IPS-11a (cell line): ENCODE results near the gene UNK.

ENCODE experiments used
- H3K4me3 ChIP-seq: one replicate; pipeline ENCODE4 v1.5.1; 2013; ENCODE audit warnings: low read depth, low read length, control low read depth

UNK gene

GRCh38 chr17:75773121-75773807 lies 11.3 kb upstream of the UNK start:
- no peak overlapping the region for H3K4me3 ChIP-seq

- no peak overlapping the region for H3K4me3 ChIP-seq
Measured at GRCh38 chr17:75773808-75774470, 10.7 kb upstream of the UNK start.

- H3K4me3 ChIP-seq: no peak overlapping the region
Measured at GRCh38 chr17:75774471-75774990, 10.1 kb upstream of the UNK start.

- H3K4me3 ChIP-seq: no peak overlapping the region
Measured at GRCh38 chr17:75774991-75775668, 9.5 kb upstream of the UNK start.

- H3K4me3 ChIP-seq: no peak overlapping the region
Measured at GRCh38 chr17:75776386-75777295, 8.0 kb upstream of the UNK start.

GRCh38 chr17:75777296-75777922 lies 7.2 kb upstream of the UNK start:
- H3K4me3 ChIP-seq: peak overlapping the region; percentile 20

GRCh38 chr17:75778066-75778860 lies 6.3 kb upstream of the UNK start:
- peak overlapping the region; percentile 80 for H3K4me3 ChIP-seq

- H3K4me3 ChIP-seq: peak overlapping the region; percentile 80
Measured at GRCh38 chr17:75778861-75779249, 5.8 kb upstream of the UNK start.

- peak overlapping the region; percentile 80 for H3K4me3 ChIP-seq
Measured at GRCh38 chr17:75779250-75779986, 5.2 kb upstream of the UNK start.

GRCh38 chr17:75779987-75780889 lies 4.4 kb upstream of the UNK start:
- no peak overlapping the region for H3K4me3 ChIP-seq

GRCh38 chr17:75783069-75783783 lies 1.4 kb upstream of the UNK start:
- no peak overlapping the region for H3K4me3 ChIP-seq

GRCh38 chr17:75783803-75784472 lies 668 bp upstream of the UNK start:
- peak overlapping the region; percentile 27 for H3K4me3 ChIP-seq

GRCh38 chr17:75785016-75785890 lies 647 bp downstream of the UNK start:
- peak overlapping the region; percentile 88 for H3K4me3 ChIP-seq

- no peak overlapping the region for H3K4me3 ChIP-seq
Measured at GRCh38 chr17:75791254-75791653, 6.6 kb downstream of the UNK start.

GRCh38 chr17:75793460-75793859 lies 8.9 kb downstream of the UNK start:
- H3K4me3 ChIP-seq: no peak overlapping the region
